GM15510 (cell line): ENCODE data around the gene TIMM50.

Source experiments
- POLR2A ChIP-seq: IDR thresholded peaks from 3 replicates; pipeline ENCODE4 v1.6.1; 2011; ENCODE audit warnings: borderline replicate concordance; ENCODE audit not compliant: insufficient read length; ENCODE audit errors: extremely low read depth

TIMM50 gene

DNA sequence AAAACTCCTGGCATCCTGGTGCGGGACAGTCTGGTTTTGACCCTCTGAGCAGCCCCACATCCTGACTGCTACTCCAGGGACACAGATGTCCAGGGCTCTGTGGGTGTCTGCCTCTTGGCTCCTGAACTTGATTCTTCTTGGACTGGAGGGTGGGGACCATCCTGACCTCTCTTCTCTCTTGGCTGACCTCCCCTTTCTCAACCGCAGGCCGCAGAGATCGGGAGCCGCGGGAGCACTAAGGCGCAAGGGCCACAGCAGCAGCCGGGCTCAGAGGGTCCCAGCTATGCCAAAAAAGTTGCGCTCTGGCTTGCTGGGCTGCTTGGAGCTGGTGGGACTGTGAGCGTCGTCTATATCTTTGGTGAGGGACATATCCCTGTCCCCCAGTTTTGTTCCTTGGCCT lies 1.0 kb downstream of the TIMM50 start:
- TF ChIP-seq POLR2A: no peak

DNA sequence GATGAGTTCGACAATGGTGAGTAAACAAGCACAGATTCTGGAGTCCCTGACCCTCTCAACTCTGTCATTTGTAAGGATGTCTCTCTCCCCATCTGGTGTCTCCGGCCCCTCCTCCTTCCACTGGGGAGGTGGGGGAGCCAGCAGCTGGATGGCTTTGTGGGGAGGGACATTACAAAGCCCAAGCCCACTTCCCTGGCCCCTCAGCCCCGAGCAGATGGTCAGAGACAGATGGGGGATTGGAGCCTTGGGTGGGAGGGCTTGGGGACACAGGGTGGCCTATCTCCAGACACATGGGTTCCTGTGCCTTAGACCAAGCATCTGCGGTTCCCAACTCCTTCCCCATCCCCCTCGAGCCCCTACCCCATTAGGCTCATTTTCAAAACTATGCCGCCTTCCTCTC lies 2.5 kb downstream of the TIMM50 start:
- TF ChIP-seq POLR2A: no peak

DNA sequence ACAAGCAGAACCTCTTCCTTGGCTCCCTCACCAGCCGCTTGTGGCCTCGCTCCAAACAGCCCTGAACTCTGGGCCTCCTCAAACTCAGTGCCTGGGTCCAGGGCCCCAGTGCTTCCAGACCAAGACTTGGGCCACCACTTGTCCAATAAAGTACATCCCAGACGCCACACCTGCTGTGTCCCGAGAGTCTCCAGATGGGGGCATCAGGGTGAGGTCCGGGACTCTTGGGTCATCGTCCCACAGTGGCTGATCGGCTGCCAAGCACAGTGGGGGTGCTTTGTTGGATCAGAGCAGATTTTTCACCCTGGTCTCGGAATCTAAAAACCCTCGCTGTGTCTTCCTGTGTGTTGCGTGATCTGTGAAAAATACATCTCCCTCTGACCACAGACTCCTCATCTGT lies 9.1 kb downstream of the TIMM50 start:
- no peak for TF ChIP-seq POLR2A

DNA sequence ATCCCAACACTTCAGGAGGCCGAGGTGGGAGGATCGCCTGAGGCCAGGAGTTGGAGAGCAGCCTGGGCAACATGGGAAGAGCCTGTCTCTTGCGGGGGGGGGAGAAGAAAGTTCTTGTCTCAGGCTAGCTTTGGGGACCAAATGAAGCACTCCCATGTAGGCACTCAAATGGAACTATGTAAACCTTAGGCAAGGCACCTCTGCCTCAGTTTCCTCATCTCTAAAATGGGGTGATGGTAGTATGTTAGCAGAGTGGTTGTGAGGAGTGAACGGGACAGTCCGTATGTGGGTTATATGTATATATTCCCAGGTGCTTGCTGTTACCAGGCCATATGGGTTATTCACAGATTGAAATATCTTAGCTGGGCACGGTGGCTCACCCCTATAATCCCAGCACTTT lies 11.6 kb downstream of the TIMM50 start:
- no peak for TF ChIP-seq POLR2A

DNA sequence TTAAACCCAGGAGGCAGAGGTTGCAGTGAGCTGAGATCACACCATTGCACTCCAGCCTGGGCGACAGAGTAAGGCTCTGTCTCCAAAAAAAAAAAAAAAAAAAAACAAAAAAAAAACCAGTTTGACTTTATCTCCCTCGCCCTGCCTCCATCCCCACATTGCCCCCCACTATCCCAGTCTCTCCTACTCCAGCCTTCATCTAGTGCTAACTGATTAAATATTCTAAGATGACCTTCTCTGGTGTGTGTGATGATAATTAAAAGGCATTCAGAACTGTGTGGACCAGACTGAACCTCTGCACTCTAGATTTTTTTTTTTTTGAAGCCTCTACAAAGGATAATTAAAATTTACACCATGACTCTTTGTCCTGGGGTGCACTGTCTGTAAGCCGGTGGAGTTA lies 12.2 kb downstream of the TIMM50 start:
- TF ChIP-seq POLR2A: no peak

DNA sequence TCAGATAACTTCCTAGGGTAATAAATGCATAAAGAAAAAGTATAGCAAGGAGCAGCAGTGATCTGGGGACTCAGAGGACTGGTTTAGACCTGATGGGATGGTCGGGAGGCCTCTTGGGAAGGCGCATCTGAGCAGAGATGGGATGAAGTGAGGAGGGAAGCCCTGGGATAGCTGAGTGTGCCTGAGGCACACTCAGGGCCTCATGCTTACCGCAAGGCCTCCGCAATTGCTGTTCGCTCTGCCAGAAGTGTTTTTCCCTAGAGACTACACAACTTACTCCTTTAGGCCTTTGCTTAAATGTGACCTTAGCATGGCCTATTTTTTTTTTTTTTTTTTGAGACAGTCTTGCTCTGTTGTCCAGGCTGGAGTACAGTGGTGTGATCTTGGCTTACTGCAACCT lies 14.0 kb downstream of the TIMM50 start:
- no peak for TF ChIP-seq POLR2A

DNA sequence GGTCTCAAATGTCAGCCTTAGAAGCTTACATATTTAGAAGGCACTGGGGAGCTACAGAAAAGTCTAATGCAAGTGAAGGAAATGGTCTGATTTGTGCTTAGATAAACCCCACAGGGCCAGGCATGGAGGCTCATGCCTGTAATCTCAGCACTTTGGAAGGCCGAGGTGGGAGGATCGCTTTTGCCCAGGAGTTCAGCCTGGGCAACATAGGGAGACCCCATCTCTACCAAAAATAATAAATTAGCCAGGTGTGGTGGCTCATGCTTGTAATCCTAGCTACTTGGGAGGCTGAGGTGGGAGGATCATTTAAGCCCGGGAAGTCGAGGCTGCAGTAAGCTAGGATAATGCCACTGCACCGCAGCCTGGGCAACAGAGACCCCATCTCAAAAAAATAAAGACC lies 15.4 kb downstream of the TIMM50 start:
- no peak for TF ChIP-seq POLR2A

DNA sequence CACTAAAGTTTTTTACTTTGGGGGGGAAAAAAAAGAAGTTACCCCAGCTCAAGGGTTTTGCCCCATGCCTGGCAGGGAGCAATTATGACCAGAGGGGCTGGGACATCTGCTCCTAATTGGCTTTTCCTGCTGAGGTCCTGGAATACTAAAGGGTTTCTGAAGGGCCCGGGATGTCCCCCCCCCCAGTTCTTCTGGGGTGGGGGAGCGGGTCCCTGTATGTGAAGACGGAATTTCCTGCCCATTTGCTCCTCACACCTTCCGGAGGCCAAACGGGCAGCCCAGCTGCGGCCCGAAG lies 17.0 kb downstream of the TIMM50 start:
- TF ChIP-seq POLR2A: no peak

DNA sequence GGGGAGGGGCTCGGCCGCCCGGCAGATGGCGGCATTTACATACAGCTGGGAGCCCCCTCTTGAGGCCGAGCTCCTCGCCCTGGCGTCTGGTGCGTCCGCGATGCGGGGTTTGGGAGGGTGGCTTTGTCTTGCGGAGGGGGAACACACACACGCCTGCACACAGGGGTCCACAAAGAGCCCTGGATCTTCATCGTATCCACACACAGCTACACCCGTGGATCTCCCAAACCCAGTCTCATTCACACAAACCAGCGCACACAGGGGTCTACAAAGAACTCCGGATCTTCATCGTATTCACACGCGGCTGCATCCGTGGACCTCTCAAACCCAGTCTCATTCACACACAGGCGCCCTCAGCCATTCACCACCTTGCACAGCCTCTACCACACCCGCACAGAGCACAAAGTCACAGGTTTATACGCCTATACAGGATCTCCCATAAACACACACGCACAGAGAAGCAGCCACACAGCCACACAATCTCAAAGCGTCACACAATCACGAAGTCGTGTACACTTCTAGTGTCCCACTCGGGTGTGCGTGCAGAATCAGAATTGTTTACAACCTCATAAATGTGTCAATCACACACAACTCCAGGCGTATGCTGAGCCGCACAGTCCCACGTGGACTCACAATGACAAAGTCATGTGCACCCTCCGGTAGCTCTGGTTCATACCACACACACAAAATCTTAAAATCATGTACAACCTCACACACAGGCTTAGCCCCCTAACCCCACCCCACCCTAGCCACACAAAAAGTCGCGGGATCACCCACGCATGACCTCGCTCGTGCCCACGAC lies 17.6 kb downstream of the TIMM50 start:
- no peak for TF ChIP-seq POLR2A

DNA sequence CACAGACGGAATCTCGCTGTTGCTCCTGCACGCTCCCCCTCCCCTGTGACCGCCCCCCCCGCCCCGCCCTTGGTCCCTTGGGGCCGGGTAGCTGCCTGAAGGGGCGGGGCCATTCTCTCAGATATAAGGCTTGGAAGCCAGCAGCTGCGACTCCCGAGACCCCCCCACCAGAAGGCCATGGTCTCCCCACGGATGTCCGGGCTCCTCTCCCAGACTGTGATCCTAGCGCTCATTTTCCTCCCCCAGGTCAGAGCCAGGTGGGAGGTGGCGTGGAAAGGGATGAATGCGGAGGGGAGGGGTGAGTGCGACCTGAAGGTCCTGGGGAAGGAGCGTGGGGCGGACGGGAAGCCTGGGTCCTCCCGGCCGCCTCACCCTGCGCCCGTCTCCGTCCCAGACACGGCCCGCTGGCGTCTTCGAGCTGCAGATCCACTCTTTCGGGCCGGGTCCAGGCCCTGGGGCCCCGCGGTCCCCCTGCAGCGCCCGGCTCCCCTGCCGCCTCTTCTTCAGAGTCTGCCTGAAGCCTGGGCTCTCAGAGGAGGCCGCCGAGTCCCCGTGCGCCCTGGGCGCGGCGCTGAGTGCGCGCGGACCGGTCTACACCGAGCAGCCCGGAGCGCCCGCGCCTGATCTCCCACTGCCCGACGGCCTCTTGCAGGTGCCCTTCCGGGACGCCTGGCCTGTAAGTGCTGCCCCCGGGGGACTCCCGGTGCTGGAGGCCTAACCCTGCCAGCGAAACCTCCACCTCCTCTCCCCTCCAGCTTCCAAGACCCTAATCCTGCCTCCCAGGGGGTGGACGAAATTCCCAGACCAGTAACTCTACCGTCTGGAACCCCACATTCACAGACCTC lies 18.4 kb downstream of the TIMM50 start, which contains the start of gene DLL3:
Gene DLL3, plus strand, starts transcription at position 150 of the 845 bp plus-strand sequence. Its CDS starts 28 bp downstream, at position 178.
- no peak for TF ChIP-seq POLR2A

DNA sequence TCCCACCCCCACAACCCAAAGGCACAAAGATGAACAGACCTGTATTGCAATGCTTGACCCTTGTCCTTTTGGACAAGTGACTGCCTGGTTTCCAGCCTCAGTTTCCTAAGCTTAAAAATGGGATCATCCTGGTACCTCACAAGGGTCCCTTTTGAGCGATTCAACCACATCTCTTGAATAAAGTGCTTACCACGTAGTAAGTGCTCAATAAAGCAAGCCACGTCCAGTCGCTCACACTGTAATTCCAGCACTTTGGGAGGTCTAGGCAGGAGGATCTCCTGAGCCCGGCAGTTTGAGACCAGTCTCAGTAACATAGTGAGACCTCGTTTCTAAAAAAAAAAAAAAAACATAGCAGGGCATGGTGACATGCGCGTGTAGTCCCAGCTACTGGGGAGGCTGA lies 19.3 kb downstream of the TIMM50 start:
- no peak for TF ChIP-seq POLR2A

DNA sequence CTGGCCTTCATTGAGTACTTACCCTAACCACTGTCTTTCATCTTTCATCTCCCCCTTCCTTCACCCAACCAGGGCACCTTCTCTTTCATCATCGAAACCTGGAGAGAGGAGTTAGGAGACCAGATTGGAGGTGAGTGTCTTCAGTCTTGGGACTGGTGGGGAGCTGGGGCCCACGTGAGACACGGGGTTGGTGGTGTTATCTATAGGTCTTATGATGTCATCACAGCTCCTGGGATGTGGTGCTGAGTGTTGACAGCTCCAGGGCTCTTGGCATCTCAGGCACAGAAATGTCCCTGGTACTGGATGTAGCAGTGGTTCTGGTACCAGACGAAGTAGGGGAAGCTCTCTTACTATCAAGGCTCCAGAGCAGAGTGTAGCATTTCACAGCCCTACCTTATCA lies 19.9 kb downstream of the TIMM50 start:
- TF ChIP-seq POLR2A: no peak

DNA sequence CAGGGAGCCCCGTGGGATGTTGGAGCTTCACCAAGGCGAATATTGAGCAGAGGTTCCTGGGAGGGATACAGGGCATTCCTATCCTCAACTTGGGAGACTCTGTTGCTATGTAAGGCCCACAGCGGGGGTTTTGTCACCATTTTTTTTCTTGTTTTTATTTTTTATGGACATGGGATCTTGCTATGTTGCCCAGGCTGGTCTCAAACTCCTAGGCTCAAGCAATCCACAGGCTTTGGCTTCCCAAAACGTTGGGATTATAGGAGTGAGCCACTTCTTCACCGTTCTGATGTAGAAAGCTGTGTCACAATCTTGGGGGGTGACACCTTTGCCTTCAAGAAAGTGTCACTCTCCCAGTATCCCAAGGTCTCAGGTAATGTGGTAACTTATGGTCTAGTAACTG lies 20.7 kb downstream of the TIMM50 start:
- TF ChIP-seq POLR2A: no peak

DNA sequence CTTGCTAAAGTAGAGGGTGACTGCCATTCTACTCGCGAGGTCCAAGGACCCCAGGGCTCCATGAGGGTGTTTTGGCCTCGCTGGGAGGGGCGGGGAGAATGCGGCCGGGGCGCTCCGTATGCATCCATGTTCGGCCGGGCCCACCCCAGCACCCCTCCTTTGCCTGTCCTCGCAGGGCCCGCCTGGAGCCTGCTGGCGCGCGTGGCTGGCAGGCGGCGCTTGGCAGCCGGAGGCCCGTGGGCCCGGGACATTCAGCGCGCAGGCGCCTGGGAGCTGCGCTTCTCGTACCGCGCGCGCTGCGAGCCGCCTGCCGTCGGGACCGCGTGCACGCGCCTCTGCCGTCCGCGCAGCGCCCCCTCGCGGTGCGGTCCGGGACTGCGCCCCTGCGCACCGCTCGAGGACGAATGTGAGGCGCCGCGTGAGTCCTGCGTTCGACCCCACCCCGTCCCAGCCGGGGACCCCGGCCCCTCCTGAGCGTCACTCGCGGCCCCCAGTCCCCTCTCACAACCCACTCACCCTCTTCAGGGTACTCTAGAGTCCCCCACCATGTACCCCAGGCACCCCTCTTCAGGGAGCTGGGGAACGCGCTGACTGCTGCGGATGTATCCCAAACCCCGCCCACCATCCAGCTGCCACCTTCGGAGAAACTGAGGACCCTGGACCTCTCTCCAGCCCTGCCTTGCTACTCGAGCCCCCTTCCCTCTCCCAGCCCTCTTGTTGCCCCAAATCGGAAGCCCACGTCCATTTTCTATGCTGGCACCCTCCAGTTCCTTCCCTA lies 22.2 kb downstream of the TIMM50 start:
- no peak for TF ChIP-seq POLR2A

DNA sequence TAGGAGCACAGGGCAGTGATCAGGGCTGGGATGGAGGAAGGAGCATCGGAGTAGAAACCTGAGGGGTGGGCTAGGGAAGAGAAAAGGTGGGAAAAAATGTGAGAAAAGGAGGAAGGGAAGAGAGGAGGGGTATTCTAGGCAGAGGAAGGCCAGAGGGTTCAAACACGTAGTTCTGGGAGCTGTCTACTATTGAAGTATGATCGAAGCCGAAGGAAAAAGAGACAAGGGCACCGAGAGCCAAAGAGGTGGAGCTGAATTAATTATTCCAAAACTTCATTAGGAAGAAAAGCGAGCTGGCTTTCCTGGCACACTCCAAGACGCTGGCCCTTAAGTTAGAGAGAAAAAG lies 25.9 kb downstream of the TIMM50 start:
- TF ChIP-seq POLR2A: no peak
